Chondrocyte (in vitro differentiated cells): ENCODE results near the gene RNU1-2. TPM values are rescaled to one million over a fixed set of nuclear protein-coding genes. Genes with fewer than 3 reads are reported as not detected.
"Not testable (repeated sequence)": the region's sequence is repeated elsewhere in the genome, so short reads cannot be mapped to it uniquely, and the experiment has no call there.

Experiments used
- DNase-seq: peaks from one replicate; pipeline ENCODE4 v3.0.0; 2021; ENCODE audit warnings: mixed read lengths, low spot score
- H3K27ac Mint-ChIP-seq: one replicate; pipeline ENCODE4 v1.8.0; 2021; ENCODE audit warnings: mild to moderate bottlenecking, moderate library complexity, mixed read lengths; ENCODE audit not compliant: unreplicated experiment
- H3K27me3 Mint-ChIP-seq: 2 replicates; pipeline ENCODE4 v1.8.0; 2021; ENCODE audit warnings: low read depth, mixed read lengths
- H3K36me3 Mint-ChIP-seq: 2 replicates; pipeline ENCODE4 v1.8.0; 2021; ENCODE audit warnings: low read depth, mixed read lengths
- H3K4me1 Mint-ChIP-seq: 2 replicates; pipeline ENCODE4 v1.8.0; 2021; ENCODE audit warnings: low read depth, mild to moderate bottlenecking, mixed read lengths
- H3K4me3 Mint-ChIP-seq: one replicate; pipeline ENCODE4 v1.8.0; 2021; ENCODE audit warnings: mild to moderate bottlenecking, moderate library complexity, mixed read lengths; ENCODE audit not compliant: unreplicated experiment
- H3K9me3 Mint-ChIP-seq: 2 replicates; pipeline ENCODE4 v1.8.0; 2021; ENCODE audit warnings: low read depth, mixed read lengths
- long read RNA-seq: library from polyadenylated mRNA; stranded (forward); transcript quantifications from one replicate; pipeline ENCODE4 v2.0.0, GENCODE V29; 2021
- total RNA-seq: library from RNA; stranded (reverse); gene quantifications from 3 replicates; pipeline ENCODE4 v1.2.1, GENCODE V29; 2021

Gene RNU1-2
- 1,438 to 1,620 TPM (median 1,579 TPM) in 3 replicates for total RNA-seq
- long read RNA-seq: 0 reads

- Mint-ChIP-seq H3K4me3 (peak within 1 kb of the TSS; percentile 73), H3K4me1 (peaks cover 11% of the 10 kb centered on the region), H3K27ac (peak within 1 kb of the TSS; percentile 100)
- H3K9me3 Mint-ChIP-seq, H3K27me3 Mint-ChIP-seq, H3K36me3 Mint-ChIP-seq, DNase-seq: not testable (repeated sequence)
Measured at GRCh38 chr1:16895598-16896315, at the start of gene RNU1-2. Gene RNU1-2, plus strand, starts transcription at chr1:16895980.

GRCh38 chr1:16856201-16856600 is 39.6 kb upstream of the RNU1-2 start:
- not testable (repeated sequence) for DNase-seq, H3K4me1 Mint-ChIP-seq, H3K9me3 Mint-ChIP-seq, H3K27me3 Mint-ChIP-seq, H3K27ac Mint-ChIP-seq, H3K4me3 Mint-ChIP-seq, H3K36me3 Mint-ChIP-seq

GRCh38 chr1:16859167-16860041 is 36.4 kb upstream of the RNU1-2 start:
- not testable (repeated sequence) for H3K4me1 Mint-ChIP-seq, H3K36me3 Mint-ChIP-seq

DNA sequence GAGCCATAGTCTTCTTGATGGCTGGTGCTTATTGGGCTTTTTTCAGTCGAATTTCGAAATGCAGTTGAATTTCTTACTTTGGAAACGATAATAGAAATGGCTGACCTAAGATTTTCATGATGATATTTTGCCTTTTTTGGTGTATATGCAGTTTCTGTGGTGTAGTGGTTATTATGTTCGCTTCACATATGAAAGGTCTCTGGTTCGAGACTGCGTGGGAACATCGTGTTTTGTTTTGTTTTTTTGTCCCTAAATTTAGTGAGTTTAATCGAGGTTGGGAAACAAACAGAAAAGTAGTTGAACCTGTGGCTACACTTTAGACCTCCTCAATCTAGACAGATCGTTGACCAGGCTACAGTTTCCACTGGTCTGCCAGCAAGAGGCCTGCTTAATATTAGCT is 35.7 kb upstream of the RNU1-2 start:
- H3K4me1 Mint-ChIP-seq, H3K27ac Mint-ChIP-seq, H3K4me3 Mint-ChIP-seq, DNase-seq, H3K9me3 Mint-ChIP-seq, H3K27me3 Mint-ChIP-seq, H3K36me3 Mint-ChIP-seq: not testable (repeated sequence)

More at GRCh38 chr1:16859167-16860041, 36.4 kb upstream of the RNU1-2 start:
- not testable (repeated sequence) for H3K27me3 Mint-ChIP-seq, DNase-seq, H3K9me3 Mint-ChIP-seq
- Mint-ChIP-seq H3K4me3 (peak overlapping the region; percentile 58), H3K27ac (peak overlapping the region; percentile 10)

DNA sequence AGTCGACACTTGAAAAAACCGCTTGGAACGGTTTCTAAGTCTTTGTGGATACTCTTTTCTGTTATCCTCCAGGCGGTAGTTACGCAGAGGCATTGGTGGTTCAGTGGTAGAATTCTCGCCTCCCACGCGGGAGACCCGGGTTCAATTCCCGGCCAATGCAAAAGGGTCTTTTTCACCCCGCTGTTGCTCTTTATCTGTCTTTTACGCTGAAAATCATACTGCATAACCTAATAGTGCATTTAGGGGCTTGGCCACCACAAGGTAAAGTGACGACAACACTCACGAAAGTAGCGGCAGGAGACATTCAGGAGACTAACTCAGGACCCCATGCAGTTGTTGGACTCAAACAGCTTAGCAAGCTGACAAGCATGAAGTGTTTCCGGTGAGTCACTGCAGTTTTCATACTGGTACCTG is 33.9 kb upstream of the RNU1-2 start:
- not testable (repeated sequence) for DNase-seq, H3K27ac Mint-ChIP-seq, H3K36me3 Mint-ChIP-seq, H3K4me1 Mint-ChIP-seq, H3K27me3 Mint-ChIP-seq, H3K9me3 Mint-ChIP-seq, H3K4me3 Mint-ChIP-seq

DNA sequence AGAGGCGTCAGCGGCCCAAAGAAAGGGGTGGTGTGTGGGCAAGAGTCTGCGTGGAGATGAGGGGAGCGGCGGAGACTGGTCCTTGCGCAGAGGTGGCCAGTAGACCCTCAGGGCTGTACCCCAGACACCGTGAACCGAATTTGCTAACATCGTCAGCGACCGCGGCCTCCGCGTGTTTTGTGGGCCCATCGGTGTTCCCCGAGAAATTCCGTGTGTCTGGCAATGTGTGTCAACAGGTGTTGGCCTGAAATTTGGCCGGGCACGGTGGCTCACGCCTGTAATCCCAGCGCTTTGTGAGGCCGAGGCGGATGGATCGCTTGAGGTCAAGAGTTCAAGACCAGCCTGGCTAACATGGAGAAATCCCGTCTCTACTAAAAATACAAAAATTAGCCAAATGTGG is 33.4 kb upstream of the RNU1-2 start:
- DNase-seq, H3K27me3 Mint-ChIP-seq, H3K4me1 Mint-ChIP-seq, H3K4me3 Mint-ChIP-seq, H3K36me3 Mint-ChIP-seq, H3K9me3 Mint-ChIP-seq, H3K27ac Mint-ChIP-seq: not testable (repeated sequence)

DNA sequence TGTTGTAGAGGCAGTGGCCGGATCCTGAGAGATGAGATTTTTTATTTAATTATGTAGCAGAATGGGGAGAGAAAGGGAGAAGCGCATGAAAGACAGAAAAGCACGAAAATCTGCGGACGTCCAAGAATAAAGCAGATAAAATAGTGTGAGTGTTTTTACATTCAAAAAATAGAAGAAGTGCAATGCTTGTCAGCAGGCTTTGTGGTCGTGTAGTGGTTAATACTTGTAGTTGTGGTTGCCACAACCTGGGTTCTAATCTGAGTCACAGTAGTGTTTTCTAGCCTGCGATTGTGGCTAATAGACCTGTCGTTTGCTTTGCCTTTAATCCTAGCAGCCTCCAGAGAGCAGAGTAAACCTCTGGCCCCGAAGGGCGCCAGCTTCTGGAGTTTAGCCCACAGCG is 32.8 kb upstream of the RNU1-2 start:
- not testable (repeated sequence) for H3K36me3 Mint-ChIP-seq, DNase-seq, H3K27me3 Mint-ChIP-seq, H3K27ac Mint-ChIP-seq, H3K4me3 Mint-ChIP-seq, H3K9me3 Mint-ChIP-seq, H3K4me1 Mint-ChIP-seq

GRCh38 chr1:16866926-16867707 is 28.7 kb upstream of the RNU1-2 start:
- not testable (repeated sequence) for H3K4me3 Mint-ChIP-seq, H3K27me3 Mint-ChIP-seq, DNase-seq, H3K27ac Mint-ChIP-seq, H3K4me1 Mint-ChIP-seq, H3K36me3 Mint-ChIP-seq, H3K9me3 Mint-ChIP-seq

- not testable (repeated sequence) for H3K4me3 Mint-ChIP-seq, DNase-seq, H3K27me3 Mint-ChIP-seq, H3K36me3 Mint-ChIP-seq, H3K9me3 Mint-ChIP-seq, H3K27ac Mint-ChIP-seq
- peaks cover 11% of the 10 kb centered on the region for H3K4me1 Mint-ChIP-seq
Measured at GRCh38 chr1:16868787-16869186, 27.0 kb upstream of the RNU1-2 start.

- not testable (repeated sequence) for H3K36me3 Mint-ChIP-seq, DNase-seq, H3K9me3 Mint-ChIP-seq, H3K4me3 Mint-ChIP-seq, H3K27ac Mint-ChIP-seq
- Mint-ChIP-seq H3K4me1 (peaks cover 12% of the 10 kb centered on the region), H3K27me3 (peaks cover 10% of the 10 kb centered on the region)
Measured at GRCh38 chr1:16869996-16870395, 25.8 kb upstream of the RNU1-2 start.

DNA sequence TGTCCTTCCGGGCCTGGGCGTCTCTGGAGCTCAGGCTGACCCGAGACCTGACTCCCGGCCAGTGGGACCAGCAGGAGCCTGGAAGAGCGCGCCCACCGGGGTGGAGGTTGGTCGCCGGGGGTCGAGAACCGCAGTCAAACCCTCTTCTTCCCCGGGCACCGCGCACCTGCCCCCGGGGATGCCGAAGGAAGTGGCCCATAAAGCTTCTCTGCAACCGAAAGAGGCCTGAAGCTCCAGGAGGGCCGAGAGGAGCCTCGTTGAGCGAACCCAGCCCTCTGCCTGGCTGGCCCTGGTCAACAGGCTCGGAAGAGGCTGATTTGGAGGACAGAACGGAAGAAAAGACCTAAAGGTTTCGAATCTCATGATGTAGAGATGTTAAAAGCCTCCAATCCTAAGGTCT is 24.6 kb upstream of the RNU1-2 start:
- H3K36me3 Mint-ChIP-seq, H3K27ac Mint-ChIP-seq, H3K4me3 Mint-ChIP-seq, DNase-seq, H3K9me3 Mint-ChIP-seq: not testable (repeated sequence)
- H3K4me1 Mint-ChIP-seq: peaks cover 12% of the 10 kb centered on the region
- peaks cover 18% of the 10 kb centered on the region for H3K27me3 Mint-ChIP-seq
